IMR-90 (cell line): ENCODE results near the gene CTSO.

Experiments used
- MAFK ChIP-seq: IDR thresholded peaks from 2 replicates; pipeline ENCODE4 v1.6.1; 2012; ENCODE audit warnings: low read depth, low read length, improper control_type of control experiment
- TF ChIP-seq, protein P1 (sequence below): conservative IDR thresholded peaks from 2 replicates; pipeline ENCODE4 v1.5.1; 2012; ENCODE audit warnings: mild to moderate bottlenecking, low read depth, low read length, improper control_type of control experiment

DNA sequence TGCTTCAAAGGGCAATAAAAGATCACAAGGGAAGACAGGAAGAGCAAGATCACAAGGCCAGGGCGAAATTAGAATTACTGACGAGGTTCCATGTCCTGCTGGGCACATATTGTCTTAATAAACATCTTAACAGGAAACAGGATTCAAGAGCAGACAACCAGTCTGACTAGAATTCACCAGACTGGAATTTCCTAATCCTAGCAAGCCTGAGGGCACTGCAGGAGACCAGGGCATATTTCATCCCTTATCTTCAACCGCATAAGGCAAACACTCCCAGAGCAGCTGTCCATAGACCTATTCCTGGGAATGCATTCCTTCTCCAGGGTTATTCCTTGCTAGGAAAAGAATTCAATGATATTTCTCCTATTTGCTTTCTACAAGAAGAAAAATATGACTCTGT is 62.6 kb downstream of the CTSO start:
- TF ChIP-seq, protein P1, sequence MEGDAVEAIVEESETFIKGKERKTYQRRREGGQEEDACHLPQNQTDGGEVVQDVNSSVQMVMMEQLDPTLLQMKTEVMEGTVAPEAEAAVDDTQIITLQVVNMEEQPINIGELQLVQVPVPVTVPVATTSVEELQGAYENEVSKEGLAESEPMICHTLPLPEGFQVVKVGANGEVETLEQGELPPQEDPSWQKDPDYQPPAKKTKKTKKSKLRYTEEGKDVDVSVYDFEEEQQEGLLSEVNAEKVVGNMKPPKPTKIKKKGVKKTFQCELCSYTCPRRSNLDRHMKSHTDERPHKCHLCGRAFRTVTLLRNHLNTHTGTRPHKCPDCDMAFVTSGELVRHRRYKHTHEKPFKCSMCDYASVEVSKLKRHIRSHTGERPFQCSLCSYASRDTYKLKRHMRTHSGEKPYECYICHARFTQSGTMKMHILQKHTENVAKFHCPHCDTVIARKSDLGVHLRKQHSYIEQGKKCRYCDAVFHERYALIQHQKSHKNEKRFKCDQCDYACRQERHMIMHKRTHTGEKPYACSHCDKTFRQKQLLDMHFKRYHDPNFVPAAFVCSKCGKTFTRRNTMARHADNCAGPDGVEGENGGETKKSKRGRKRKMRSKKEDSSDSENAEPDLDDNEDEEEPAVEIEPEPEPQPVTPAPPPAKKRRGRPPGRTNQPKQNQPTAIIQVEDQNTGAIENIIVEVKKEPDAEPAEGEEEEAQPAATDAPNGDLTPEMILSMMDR = no peak
- TF ChIP-seq MAFK = no peak
